Thyroid gland (tissue), 4 donors: Measurements from ENCODE around the gene NSRP1.

Experiments used
- POLR2A ChIP-seq, 2 donors: fragments of 450-650 bp; IDR thresholded peaks; one replicate each; pipeline ENCODE4 v1.6.1; 2017; ENCODE audit warnings: antibody characterized with exemption in 2 of 2, mild to moderate bottlenecking in 2 of 2, moderate library complexity in 1 of 2
- TF ChIP-seq, protein P1 (sequence below), 6 experiments: fragments of 200-600 bp in 3 of 6; fragments of 450-650 bp in 3 of 6; sonication (generic) in 3 of 6; IDR thresholded peaks; one replicate each; pipeline ENCODE4 v1.5.1; 2016 to 2019; ENCODE audit warnings: antibody characterized with exemption in 6 of 6, mild to moderate bottlenecking in 2 of 6, inconsistent platforms in 1 of 6, moderate library complexity in 1 of 6

DNA sequence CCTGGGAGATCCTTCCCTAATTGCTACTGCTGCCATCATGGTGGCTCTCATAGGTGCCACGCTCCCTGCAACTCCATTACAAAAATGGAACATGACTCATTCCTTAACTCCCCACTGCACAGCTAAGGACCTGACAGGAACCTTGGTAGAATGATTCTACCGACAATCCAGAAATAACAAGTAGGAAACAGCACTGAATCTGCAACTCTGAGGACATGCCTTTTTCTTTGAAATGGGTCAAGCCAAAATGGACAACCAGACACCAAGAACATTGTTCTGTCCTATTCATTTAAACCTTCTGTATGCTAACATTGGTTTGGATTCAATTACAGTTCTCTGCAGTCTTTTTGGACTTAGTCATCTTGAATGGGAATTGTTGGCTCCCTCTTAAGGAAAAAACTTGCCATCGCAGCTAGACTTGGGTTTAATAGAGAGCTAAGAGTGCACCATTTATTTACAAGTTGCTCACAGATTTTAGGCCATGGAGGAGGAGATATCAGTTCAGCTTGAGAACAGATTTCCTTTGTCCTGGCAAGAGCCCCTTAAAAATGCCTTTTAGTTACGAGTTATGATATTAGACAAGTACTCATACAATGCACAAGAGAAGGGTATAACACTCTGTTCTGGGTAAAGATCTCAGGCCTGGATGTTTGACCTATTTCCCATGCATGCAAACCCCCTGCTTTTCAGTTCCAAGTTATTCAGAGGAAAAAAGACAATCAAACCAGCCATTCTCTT is 20.9 kb upstream of the NSRP1 start:
- TF ChIP-seq POLR2A (IDR thresholded peaks at IDR 0.05) = no peak
- TF ChIP-seq, protein P1, sequence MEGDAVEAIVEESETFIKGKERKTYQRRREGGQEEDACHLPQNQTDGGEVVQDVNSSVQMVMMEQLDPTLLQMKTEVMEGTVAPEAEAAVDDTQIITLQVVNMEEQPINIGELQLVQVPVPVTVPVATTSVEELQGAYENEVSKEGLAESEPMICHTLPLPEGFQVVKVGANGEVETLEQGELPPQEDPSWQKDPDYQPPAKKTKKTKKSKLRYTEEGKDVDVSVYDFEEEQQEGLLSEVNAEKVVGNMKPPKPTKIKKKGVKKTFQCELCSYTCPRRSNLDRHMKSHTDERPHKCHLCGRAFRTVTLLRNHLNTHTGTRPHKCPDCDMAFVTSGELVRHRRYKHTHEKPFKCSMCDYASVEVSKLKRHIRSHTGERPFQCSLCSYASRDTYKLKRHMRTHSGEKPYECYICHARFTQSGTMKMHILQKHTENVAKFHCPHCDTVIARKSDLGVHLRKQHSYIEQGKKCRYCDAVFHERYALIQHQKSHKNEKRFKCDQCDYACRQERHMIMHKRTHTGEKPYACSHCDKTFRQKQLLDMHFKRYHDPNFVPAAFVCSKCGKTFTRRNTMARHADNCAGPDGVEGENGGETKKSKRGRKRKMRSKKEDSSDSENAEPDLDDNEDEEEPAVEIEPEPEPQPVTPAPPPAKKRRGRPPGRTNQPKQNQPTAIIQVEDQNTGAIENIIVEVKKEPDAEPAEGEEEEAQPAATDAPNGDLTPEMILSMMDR (IDR thresholded peaks at IDR 0.05) = peak in 2 of 6 experiments; percentile 29 to 45
